HFF-Myc (cell line): ENCODE data around the gene SHISA5.
"Not testable (repeated sequence)": the region's sequence is repeated elsewhere in the genome, so short reads cannot be mapped to it uniquely, and the experiment has no call there.

Experiments
- DNase-seq: peaks from one replicate; pipeline ENCODE4 v3.0.0-alpha.2; 2011; ENCODE audit warnings: low read depth; ENCODE audit errors: extremely low read depth
- H3K4me3 ChIP-seq: replicated peaks from 2 replicates; pipeline ENCODE4 v1.5.1; 2011; ENCODE audit warnings: low read depth, mild to moderate bottlenecking, control low read depth, low read length
- TF ChIP-seq, protein P1 (sequence below): IDR thresholded peaks from 2 replicates; pipeline ENCODE4 v1.5.1; 2012; ENCODE audit warnings: mild to moderate bottlenecking, low read depth, low read length, control low read depth; ENCODE audit errors: missing control alignments

Gene SHISA5

DNA sequence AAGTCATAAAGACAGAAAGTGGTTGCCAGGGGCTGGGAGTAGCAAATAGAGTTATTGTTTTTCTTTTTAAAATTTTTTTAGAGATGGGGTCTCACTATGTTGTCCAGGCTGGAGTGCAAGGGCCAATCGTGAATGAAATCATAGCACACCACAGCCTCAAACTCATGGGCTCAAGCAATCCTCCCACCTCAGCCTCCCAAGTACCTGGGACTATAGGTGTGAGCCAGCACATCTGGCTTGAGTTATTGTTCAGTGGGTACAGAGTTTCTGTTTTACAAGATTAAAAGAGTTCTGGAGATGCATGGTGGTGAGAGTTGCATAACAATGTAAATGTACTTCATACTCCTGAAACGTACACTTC lies 29.0 kb upstream of the SHISA5 start:
- DNase-seq: no peak
- no peak overlapping the region for H3K4me3 ChIP-seq
- TF ChIP-seq, protein P1, sequence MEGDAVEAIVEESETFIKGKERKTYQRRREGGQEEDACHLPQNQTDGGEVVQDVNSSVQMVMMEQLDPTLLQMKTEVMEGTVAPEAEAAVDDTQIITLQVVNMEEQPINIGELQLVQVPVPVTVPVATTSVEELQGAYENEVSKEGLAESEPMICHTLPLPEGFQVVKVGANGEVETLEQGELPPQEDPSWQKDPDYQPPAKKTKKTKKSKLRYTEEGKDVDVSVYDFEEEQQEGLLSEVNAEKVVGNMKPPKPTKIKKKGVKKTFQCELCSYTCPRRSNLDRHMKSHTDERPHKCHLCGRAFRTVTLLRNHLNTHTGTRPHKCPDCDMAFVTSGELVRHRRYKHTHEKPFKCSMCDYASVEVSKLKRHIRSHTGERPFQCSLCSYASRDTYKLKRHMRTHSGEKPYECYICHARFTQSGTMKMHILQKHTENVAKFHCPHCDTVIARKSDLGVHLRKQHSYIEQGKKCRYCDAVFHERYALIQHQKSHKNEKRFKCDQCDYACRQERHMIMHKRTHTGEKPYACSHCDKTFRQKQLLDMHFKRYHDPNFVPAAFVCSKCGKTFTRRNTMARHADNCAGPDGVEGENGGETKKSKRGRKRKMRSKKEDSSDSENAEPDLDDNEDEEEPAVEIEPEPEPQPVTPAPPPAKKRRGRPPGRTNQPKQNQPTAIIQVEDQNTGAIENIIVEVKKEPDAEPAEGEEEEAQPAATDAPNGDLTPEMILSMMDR: no peak

- no peak overlapping the region for H3K4me3 ChIP-seq
- DNase-seq: no peak
- TF ChIP-seq, protein P1: no peak
Measured at GRCh38 chr3:48532271-48532976, 28.4 kb upstream of the SHISA5 start.

GRCh38 chr3:48530701-48531100 lies 26.7 kb upstream of the SHISA5 start:
- not testable (repeated sequence) for H3K4me3 ChIP-seq, DNase-seq

- DNase-seq: no peak
- H3K4me3 ChIP-seq: no peak overlapping the region
- TF ChIP-seq, protein P1: no peak
Measured at GRCh38 chr3:48528754-48529153, 24.8 kb upstream of the SHISA5 start.

- no peak for DNase-seq
- H3K4me3 ChIP-seq: no peak overlapping the region
- TF ChIP-seq, protein P1: no peak
Measured at GRCh38 chr3:48528048-48528447, 24.1 kb upstream of the SHISA5 start.

DNA sequence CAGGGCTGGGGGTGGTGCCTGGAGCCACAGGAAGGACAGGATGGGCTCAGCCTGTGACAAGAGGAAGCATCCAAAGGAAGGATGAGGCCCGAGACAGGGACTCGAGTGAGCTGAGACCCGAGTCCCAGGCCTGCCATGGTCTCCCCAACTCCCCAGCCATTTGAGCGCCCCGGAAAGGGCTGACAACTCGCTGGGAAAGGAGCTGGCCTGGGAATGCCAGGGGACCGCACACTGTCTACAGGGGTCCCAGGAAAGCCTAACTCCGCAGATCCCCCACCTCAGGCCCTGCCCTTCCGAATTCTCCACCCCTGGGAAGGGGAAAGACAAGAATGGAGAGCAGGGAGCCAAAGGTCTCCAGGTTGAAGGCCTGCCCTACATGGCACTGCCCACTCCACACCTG lies 21.0 kb upstream of the SHISA5 start:
- DNase-seq: no peak
- TF ChIP-seq, protein P1: no peak
- no peak overlapping the region for H3K4me3 ChIP-seq

GRCh38 chr3:48521635-48522034 lies 17.7 kb upstream of the SHISA5 start:
- no peak overlapping the region for H3K4me3 ChIP-seq
- no peak for DNase-seq
- TF ChIP-seq, protein P1: no peak
